Glomerular endothelial cell (primary cell): ENCODE results near the gene KRTAP12-1. TPM values are rescaled to one million over a fixed set of nuclear protein-coding genes. Genes with fewer than 3 reads are reported as not detected.
"Not testable (repeated sequence)": the region's sequence is repeated elsewhere in the genome, so short reads cannot be mapped to it uniquely, and the experiment has no call there.

ENCODE experiments used
- DNase-seq: peaks from one replicate; pipeline ENCODE4 v3.0.0-alpha.2; 2011; ENCODE audit warnings: low read depth, low spot score; ENCODE audit errors: extremely low read depth
- total RNA-seq: library from RNA; depleted of rRNA; stranded (reverse); fragments of >200 nt; gene quantifications from 2 replicates; pipeline ENCODE4 v1.2.3, GENCODE V29; 2015

The KRTAP12-1 gene
- total RNA-seq, 1 donor from 2014 or later, result not detected

GRCh38 chr21:44671911-44672310 lies 10.1 kb downstream of the KRTAP12-1 start:
- no peak for DNase-seq

DNA sequence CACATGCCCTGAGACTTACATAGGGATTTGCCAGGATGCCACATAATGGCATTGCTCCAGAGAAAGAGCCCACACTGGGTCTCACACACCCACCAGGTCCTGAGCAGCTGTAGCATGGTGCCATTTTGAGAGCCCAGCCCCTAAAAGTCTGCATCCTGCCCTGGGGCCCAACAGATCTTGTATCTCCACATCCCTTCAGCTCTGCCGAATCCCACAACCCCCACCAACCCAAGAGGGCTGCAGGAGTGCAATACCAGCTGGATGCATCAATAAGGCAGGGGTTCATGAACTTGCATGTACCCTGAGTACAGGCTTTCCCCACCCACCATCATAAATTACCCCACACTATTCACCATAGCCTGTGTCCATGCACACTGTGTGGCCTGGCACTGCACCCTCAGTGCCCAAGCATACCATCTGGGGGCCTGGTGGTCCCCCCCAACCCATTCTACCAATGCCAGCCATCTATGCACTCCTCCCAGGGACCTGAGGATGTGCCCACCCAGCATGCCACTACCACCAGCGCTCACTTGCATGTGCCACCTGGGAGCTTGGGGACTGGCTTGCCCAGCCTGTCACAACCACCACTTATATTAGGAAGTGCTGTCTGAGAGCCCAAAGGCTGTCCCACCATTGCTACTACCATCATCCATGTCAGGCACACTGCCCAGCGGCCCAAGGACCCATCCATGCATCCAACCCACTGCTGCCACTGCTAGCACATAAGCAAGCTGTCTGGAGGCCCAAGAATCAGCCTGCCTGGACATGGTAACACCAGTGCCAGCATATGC lies 11.1 kb downstream of the KRTAP12-1 start:
- no peak for DNase-seq

GRCh38 chr21:44667612-44668011 lies 14.4 kb downstream of the KRTAP12-1 start:
- no peak for DNase-seq

GRCh38 chr21:44666401-44667320 lies 15.3 kb downstream of the KRTAP12-1 start, which contains the start of gene KRTAP12-2:
Gene KRTAP12-2 (minus strand): TSS chr21:44666927. CDS start chr21:44666886, 41 bp downstream.
- no peak for DNase-seq

DNA sequence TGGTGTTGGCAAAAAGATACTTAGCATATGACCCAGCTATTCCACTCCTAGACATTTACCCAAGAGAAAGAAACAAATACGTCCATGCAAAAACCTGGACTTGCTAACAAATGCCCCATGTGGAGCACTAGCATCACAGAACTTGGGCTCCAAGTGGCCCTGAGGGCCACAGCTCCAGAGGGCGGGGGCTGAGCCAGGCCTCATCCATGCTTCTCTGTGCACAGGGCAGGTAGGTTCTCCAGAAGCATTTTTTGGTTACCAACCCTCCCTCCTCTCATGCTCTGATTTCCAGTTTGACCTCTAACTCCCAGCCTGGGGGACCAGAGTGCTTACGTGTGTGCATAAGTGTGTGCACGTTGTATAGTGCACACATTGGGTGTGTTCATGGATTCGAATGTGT lies 17.3 kb downstream of the KRTAP12-1 start:
- DNase-seq, result no peak

DNA sequence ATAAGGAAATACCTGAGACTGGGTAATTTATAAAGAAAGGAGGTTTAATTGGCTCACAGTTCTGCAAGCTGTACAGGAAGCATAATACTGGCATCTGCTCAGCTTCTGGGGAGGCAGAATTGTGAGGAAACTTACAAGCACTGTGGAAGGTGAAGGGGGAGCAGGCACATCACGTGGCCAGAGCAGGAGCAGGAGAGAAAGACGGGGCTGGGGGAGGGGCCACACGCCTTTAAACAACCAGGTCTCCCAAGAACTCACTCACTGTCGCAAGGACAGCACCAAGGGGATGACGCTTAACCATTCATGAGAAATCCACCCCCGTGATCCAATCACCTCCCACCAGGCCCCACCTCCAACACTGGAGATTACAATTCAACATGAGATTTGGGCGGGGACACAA lies 20.4 kb downstream of the KRTAP12-1 start:
- not testable (repeated sequence) for DNase-seq

DNA sequence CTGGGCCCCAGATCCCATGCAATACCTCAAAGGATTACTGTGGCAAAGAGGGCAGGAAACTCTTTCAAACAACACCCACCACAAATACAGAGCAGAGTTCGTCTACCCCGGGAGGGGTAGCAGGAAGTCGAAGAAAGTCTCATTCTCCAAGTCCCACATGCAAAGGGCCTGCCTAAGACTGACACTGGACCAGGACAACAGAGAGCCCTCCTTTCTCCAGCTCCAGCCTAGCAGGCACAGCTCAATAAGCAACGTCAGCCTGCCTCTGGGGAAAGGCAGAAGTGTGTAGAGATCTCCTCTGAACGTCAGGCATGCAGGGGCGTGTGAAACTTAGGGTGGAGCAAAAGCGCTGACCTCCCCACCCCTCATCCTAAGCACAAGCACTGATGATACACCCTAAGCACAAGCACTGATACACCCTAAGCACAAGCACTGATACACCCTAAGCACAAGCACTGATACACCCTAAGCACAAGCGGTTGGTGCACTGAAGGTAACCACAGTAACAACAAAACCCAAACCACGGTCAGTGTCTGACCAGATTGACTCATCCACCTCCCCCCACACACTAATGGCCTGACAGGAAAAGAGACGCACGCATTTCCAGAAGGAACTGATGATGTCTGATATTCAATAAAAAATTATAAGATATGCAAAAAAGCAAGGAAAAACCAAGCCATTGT lies 22.9 kb downstream of the KRTAP12-1 start:
- DNase-seq, result no peak

GRCh38 chr21:44658541-44658910 lies 23.4 kb downstream of the KRTAP12-1 start:
- DNase-seq, result no peak

GRCh38 chr21:44657635-44658540 lies 24.1 kb downstream of the KRTAP12-1 start, which contains the start of gene KRTAP12-3:
Gene KRTAP12-3 (plus strand): TSS chr21:44657932. CDS start chr21:44657980, 48 bp downstream.
- DNase-seq, result no peak

- no peak for DNase-seq
Observed at GRCh38 chr21:44656868-44657267, 25.1 kb downstream of the KRTAP12-1 start.

DNA sequence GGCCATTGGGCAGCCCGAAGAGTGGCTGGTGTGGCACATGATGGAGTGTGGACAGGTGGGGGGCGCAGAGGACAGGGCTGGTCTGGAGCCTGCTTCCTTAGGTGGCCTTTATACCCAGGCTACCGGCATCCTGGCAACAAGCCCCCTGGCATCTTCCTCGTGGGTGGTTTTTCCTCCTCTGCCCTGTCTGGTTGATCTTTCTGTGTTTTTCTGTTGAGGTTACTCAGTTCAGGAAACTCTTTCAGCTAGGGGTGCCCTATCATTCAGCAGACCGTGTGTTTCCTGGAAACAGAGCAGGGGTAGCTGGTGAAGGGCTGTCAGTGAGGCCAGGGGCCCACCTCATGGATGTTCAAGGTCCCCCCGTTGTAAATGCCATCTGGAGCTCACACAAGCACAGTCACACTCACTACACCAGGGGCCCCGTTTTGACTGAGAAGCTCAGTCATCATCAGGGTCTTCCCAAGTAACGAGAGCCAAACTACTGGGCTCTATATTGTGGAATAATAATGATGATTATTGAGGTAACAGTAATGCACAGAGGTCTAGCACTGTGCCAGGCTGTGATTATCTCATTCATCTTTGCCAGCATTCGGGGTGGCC lies 27.3 kb downstream of the KRTAP12-1 start, which contains the start of gene KRTAP12-4:
KRTAP12-4 (minus strand) TSS at position 84 of the 600 bp plus-strand sequence; CDS start at position 39, 45 bp downstream.
- no peak for DNase-seq

DNA sequence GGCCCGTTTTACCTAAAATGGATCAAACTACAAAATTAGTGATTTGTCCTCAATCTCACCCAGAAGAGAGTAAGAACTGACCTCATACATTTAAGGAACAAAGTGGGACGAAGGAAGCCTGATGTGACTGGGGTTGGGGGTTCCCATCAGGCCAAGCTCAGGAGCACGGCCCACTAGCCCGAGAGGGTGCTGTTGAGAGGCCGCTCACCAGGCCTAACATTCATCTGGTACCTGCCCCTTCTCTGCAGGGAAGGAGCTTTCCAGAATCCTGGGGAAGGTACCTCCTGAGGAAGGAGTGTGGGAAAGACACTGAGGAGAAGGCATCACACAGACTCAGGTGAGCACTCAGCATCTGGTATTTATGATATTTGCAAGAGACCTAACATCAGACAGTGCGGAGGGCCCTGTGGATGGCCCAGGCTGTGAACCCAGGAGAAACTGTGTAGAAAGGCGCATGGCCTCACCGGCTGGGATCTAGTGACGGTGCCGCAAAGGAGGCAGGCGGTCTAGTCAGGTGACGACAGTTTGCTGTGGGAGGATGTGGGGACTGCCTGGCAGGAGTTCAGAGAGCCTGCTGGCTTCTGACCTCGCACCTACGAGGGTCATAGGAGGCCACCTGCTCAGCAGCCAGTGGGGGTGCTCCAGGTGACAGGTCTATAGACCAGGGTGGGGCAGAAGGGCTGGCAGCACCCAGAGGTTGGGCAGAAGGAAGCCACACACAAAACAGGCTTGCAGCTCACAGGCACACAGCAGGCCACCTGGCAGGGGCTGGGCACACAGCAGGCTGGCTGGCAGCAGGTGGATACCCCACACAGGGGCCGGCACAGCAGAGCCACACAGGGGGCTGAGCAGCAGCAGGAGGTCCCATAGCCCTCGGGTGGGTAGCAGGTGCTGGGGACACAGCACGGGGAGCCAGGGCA lies 28.0 kb downstream of the KRTAP12-1 start:
- no peak for DNase-seq

GRCh38 chr21:44653123-44653522 lies 28.8 kb downstream of the KRTAP12-1 start:
- DNase-seq, result no peak

DNA sequence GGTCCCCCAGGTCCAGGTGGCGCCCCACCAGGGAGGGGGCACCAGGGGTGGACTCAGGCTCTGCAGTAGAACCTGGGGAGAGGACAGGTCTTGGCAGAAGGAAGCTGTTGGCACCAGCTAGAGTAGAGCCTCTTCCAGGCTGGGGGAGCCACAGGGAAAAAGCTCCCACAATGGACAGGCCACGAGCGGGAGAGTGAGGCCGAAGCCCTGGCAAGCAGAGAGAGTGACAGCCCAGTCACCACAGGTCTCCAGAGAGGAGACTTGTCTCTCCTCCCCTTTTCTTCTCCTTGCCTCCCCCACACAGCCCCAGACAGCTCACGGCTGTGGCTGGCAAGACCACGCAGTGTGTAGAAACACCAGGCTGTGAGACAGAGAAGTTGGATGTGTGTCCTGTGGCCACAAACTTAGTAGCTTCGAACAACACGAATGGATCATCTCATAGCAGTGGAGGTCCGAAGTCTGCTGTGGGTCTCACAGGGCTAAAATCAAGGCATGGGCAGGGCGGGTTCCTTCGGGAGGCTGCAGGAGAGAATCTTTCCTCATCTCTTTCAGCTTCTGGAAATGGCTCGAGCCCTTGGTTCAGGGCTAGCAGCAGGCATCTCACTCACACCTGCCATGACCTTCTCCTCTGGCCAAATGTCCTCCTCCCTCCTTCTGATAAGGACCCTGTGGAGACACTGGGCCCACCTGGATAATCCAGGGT lies 30.8 kb downstream of the KRTAP12-1 start:
- no peak for DNase-seq

DNA sequence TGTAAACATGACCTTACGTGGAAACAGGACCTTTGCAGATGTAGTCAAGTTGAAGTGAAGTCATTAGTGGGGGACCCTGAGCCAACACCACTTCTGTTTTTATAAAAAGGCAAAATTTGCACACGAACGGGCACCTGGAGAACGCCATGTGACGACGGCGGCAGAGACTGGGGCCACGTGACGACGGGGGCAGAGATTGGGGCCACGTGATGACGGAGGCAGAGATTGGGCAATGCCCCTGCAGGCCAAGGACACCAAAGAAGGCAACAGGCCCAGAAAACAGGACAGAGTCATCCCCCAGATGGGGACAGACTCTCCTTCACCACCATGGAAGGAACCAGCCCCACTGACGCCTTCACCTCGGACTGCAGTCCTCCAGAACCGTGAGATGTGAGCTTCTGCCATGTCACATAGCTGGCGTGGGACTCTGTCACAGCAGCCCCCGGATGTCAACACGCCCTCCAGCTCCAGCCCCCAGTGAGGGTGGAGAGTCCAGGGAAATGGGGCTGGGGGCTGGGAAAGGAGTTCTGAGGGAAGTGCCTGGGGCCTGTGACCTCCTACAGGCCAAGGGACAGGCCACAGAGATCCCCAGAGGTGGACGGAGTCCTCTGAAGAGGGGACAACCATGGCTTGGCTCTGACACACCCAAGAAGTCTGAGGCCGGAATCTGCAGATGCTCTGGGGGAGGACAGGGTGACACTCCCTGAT lies 31.5 kb downstream of the KRTAP12-1 start:
- DNase-seq, result no peak

GRCh38 chr21:44649521-44650100 lies 32.4 kb downstream of the KRTAP12-1 start:
- DNase-seq, result no peak
